Tibial artery (tissue), 4 donors: ENCODE measurements around the gene MPPE1.

ENCODE experiments used
- DNase-seq, 2 donors: peaks; one replicate each; pipeline ENCODE4 v3.0.0-alpha.2; 2019
- H3K27ac ChIP-seq, 2 donors: fragments of 200-600 bp; sonication (generic) in 1 of 2; 1 replicate in 1 of 2; 2 replicates in 1 of 2; pipeline ENCODE4 v1.5.1; 2018 to 2019; ENCODE audit warnings: mild to moderate bottlenecking in 1 of 2
- H3K27me3 ChIP-seq, 2 donors: fragments of 200-600 bp; sonication (generic) in 1 of 2; one replicate each; pipeline versions ENCODE4 v1.5.1 to v1.6.0; 2016 to 2019
- H3K36me3 ChIP-seq, 3 donors: fragments of 200-600 bp; sonication (generic) in 2 of 3; one replicate each; pipeline ENCODE4 v1.5.1; 2016 to 2019; ENCODE audit warnings: mild to moderate bottlenecking in 2 of 3
- H3K4me1 ChIP-seq, 4 donors: fragments of 200-600 bp; sonication (generic) in 2 of 4; 1 replicate in 3 of 4; 2 replicates in 1 of 4; pipeline ENCODE4 v1.5.1; 2016 to 2019
- H3K4me3 ChIP-seq, 2 donors: fragments of 200-600 bp; sonication (generic) in 1 of 2; 1 replicate in 1 of 2; 2 replicates in 1 of 2; pipeline ENCODE4 v1.5.1; 2018 to 2019; ENCODE audit warnings: mild to moderate bottlenecking in 2 of 2
- H3K9me3 ChIP-seq, 3 donors: fragments of 200-600 bp; sonication (generic) in 1 of 3; one replicate each; pipeline ENCODE4 v1.5.1; 2016 to 2019
- intact Hi-C: fragments of 100-400 bp; cut with DNase I; formaldehyde crosslinking; loops from one replicate; pipeline ENCODE4 v1.15.0; 2023; ENCODE audit warnings: low total_unique reads
- TF ChIP-seq, protein P1 (sequence below), 2 experiments: fragments of 200-600 bp in 1 of 2; fragments of 450-650 bp in 1 of 2; IDR thresholded peaks; one replicate each; pipeline ENCODE4 v1.5.1; 2017 to 2019; ENCODE audit warnings: antibody characterized with exemption in 2 of 2, mild to moderate bottlenecking in 1 of 2, moderate library complexity in 1 of 2

The MPPE1 gene

GRCh38 chr18:11851806-11852337 is 56.2 kb downstream of the MPPE1 start:
- TF ChIP-seq, protein P1, sequence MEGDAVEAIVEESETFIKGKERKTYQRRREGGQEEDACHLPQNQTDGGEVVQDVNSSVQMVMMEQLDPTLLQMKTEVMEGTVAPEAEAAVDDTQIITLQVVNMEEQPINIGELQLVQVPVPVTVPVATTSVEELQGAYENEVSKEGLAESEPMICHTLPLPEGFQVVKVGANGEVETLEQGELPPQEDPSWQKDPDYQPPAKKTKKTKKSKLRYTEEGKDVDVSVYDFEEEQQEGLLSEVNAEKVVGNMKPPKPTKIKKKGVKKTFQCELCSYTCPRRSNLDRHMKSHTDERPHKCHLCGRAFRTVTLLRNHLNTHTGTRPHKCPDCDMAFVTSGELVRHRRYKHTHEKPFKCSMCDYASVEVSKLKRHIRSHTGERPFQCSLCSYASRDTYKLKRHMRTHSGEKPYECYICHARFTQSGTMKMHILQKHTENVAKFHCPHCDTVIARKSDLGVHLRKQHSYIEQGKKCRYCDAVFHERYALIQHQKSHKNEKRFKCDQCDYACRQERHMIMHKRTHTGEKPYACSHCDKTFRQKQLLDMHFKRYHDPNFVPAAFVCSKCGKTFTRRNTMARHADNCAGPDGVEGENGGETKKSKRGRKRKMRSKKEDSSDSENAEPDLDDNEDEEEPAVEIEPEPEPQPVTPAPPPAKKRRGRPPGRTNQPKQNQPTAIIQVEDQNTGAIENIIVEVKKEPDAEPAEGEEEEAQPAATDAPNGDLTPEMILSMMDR (IDR thresholded peaks at IDR 0.05): no peak
- DNase-seq: peak; percentile 41 to 70
- Histone ChIP-seq H3K9me3 (no peaks in the 10 kb centered on the region), H3K27me3 (no peaks in the 10 kb centered on the region), H3K4me3 (peak overlapping the region; percentile 78 to 87), H3K36me3 (peaks cover 6 to 28% (median 11%) of the 10 kb centered on the region in 3 donors), H3K27ac (peak overlapping the region; percentile 90 to 91), H3K4me1 (peaks cover 0 to 53% (median 21%) of the 10 kb centered on the region in 4 donors)
- intact Hi-C loops: loop anchor here (10.0 kb wide), 2 partner anchors 53 to 677 kb away; partner anchors contain the start of gene MPPE1

DNA sequence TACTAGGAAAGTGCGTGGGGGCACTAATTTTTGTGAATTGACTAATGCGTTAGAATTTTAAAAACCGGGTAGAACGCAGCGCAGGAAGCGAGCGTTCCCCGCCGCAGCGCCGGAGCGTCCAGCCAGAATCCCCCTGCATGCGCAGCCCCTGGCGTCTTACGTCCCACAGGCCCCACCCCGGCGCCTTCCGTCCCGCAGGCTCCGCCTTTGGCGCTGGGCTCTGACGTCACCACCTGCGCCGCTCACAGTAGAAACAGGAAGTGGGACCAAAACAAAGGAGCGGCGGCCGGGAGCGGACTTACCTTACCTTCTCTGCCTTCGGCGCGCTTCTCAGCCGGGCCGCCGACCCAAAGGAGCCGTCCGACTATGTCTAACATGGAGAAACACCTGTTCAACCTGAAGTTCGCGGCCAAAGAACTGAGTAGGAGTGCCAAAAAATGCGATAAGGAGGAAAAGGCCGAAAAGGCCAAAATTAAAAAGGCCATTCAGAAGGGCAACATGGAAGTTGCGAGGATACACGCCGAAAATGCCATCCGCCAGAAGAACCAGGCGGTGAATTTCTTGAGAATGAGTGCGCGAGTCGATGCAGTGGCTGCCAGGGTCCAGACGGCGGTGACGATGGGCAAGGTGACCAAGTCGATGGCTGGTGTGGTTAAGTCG is 56.8 kb downstream of the MPPE1 start, which contains the start of gene CHMP1B:
Gene CHMP1B (plus strand): TSS at position 268 of the 660 bp plus-strand sequence. CDS start 99 bp downstream, at position 367.
- Histone ChIP-seq H3K9me3 (no peaks in the 10 kb centered on the region), H3K36me3 (peaks cover 6 to 27% (median 11%) of the 10 kb centered on the region in 3 donors), H3K27me3 (no peaks in the 10 kb centered on the region), H3K4me3 (peak within 1 kb of the TSS; percentile 78 to 87), H3K27ac (peak within 1 kb of the TSS; percentile 90 to 91), H3K4me1 (peaks cover 0 to 47% (median 21%) of the 10 kb centered on the region in 4 donors)
- TF ChIP-seq, protein P1 (IDR thresholded peaks at IDR 0.05): peak in 1 of 2 experiments; percentile 6
- DNase-seq: peak; percentile 98 to 99
- intact Hi-C loops: loop anchor here (10.0 kb wide), 2 partner anchors 54 to 676 kb away; partner anchors contain the start of gene MPPE1

GRCh38 chr18:11850821-11851145 is 57.3 kb downstream of the MPPE1 start:
- no peak for DNase-seq
- intact Hi-C loops: loop anchor here (10.0 kb wide), 2 partner anchors 54 to 676 kb away; partner anchors contain the start of gene MPPE1

DNA sequence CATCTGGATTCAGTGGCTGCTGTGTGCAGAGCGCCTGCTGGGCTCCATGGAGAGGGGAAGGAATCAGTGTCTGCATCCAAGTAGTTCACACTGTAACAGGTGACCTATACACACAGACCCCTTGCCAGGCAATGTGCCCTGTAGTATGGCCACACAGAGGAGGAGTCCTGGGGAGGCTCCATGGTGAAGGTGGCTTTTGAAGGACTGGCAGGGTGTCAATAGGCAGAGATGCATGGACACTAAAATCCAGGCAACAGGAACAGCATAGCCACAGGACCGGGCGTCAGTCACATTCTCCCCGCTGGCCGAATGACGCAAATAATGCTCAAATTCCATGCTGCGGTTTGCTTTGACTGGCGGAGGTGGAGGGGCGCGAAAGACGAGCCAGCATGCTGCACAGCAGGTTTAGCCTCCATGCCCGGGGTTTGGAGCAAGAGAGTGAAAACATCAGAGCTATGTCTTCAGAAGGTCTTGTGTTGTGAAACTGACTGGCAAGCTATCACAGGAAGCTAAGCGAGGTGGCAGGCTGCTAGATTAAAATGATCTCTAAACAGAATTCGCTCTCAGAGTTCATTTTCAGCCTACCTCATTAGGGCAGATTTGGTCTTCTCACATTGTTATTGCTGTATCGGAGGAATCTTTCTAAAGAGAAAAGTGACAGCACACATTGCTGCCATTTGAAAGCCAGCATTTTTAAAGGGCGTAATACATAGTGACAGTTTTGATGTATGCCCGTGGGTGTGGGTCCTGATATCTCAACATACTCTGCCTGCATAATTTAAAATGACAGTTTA is 58.1 kb downstream of the MPPE1 start:
- no peaks in the 10 kb centered on the region for H3K27me3 ChIP-seq
- H3K9me3 ChIP-seq: no peaks in the 10 kb centered on the region
- intact Hi-C loops: loop anchor here (10.0 kb wide), 3 partner anchors 55 to 675 kb away; partner anchors contain the start of genes GNAL and MPPE1
- TF ChIP-seq, protein P1 (IDR thresholded peaks at IDR 0.05): no peak
- H3K4me1 ChIP-seq: peaks cover 0 to 43% (median 21%) of the 10 kb centered on the region in 4 donors
- H3K27ac ChIP-seq: peak overlapping the region; percentile 90 to 91
- DNase-seq: peak; percentile 71 to 95
- H3K4me3 ChIP-seq: peak overlapping the region; percentile 78 to 87
- H3K36me3 ChIP-seq: peaks cover 4 to 17% (median 9%) of the 10 kb centered on the region in 3 donors

More at GRCh38 chr18:11850821-11851145, 57.3 kb downstream of the MPPE1 start:
- H3K4me1 ChIP-seq: peaks cover 0 to 43% (median 21%) of the 10 kb centered on the region in 4 donors
- H3K36me3 ChIP-seq: peaks cover 6 to 22% (median 11%) of the 10 kb centered on the region in 3 donors
- TF ChIP-seq, protein P1 (IDR thresholded peaks at IDR 0.05): no peak
- no peaks in the 10 kb centered on the region for H3K27me3 ChIP-seq
- peak overlapping the region; percentile 90 to 91 for H3K27ac ChIP-seq
- H3K9me3 ChIP-seq: no peaks in the 10 kb centered on the region
- peak overlapping the region; percentile 78 to 87 for H3K4me3 ChIP-seq

- Histone ChIP-seq H3K27ac (peak overlapping the region; percentile 90 to 91), H3K4me3 (no peak overlapping the region), H3K27me3 (no peaks in the 10 kb centered on the region), H3K36me3 (peaks cover 0 to 9% (median 3%) of the 10 kb centered on the region in 3 donors), H3K9me3 (no peaks in the 10 kb centered on the region), H3K4me1 (peaks cover 0 to 37% (median 17%) of the 10 kb centered on the region in 4 donors)
- intact Hi-C loops: loop anchor here (10.0 kb wide), 1 partner anchor 164 kb away; the partner anchor contains the start of gene GNAL
- DNase-seq: no peak
- TF ChIP-seq, protein P1 (IDR thresholded peaks at IDR 0.05): no peak
Measured at GRCh38 chr18:11849279-11849678, 58.8 kb downstream of the MPPE1 start.
